Neural cell (in vitro differentiated cells): Measurements from ENCODE around the gene SAMD8. TPM values are rescaled to one million over a fixed set of nuclear protein-coding genes. Genes with fewer than 3 reads are reported as not detected.

ENCODE experiments used
- H2AFZ ChIP-seq: fragments of 200-600, 300-800 bp; sonication (generic), shearing (Covaris generic); 2 replicates; pipeline ENCODE4 v1.6.0; 2014; ENCODE audit warnings: low read depth, mild to moderate bottlenecking, antibody characterized with exemption, low read length, moderate library complexity
- H3F3A ChIP-seq: fragments of 200-600 bp; shearing (Covaris generic); 2 replicates; pipeline ENCODE4 v1.6.1; 2016; ENCODE audit warnings: mild to moderate bottlenecking, moderate library complexity, mixed read lengths, antibody characterized with exemption, low read length; ENCODE audit not compliant: insufficient read depth, poor library complexity, severe bottlenecking
- H3K27ac ChIP-seq: fragments of 200-600, 300-800 bp; sonication (generic), shearing (Covaris generic); 2 replicates; pipeline ENCODE4 v1.5.1; 2014; ENCODE audit warnings: mild to moderate bottlenecking, low read length, moderate library complexity
- H3K27me3 ChIP-seq: fragments of 300-800, 200-600 bp; sonication (generic), shearing (Covaris generic); 2 replicates; pipeline ENCODE4 v1.6.0; 2014; ENCODE audit warnings: mild to moderate bottlenecking, low read depth, low read length, moderate library complexity; ENCODE audit not compliant: insufficient read depth
- H3K36me3 ChIP-seq: fragments of 300-800, 200-600 bp; sonication (generic), shearing (Covaris generic); 2 replicates; pipeline ENCODE4 v1.5.1; 2014; ENCODE audit warnings: mild to moderate bottlenecking, antibody characterized with exemption, low read length, moderate library complexity; ENCODE audit not compliant: insufficient read depth
- H3K4me2 ChIP-seq: fragments of 300-800, 200-600 bp; sonication (generic), shearing (Covaris generic); 2 replicates; pipeline ENCODE4 v1.6.0; 2014; ENCODE audit warnings: mild to moderate bottlenecking, low read length
- H3K4me3 ChIP-seq: fragments of 300-800, 200-600 bp; sonication (generic), shearing (Covaris generic); 2 replicates; pipeline ENCODE4 v1.5.1; 2014; ENCODE audit warnings: mild to moderate bottlenecking, low read length, moderate library complexity
- H3K79me2 ChIP-seq: fragments of 200-600 bp; shearing (Covaris generic); replicated peaks from 2 replicates; pipeline ENCODE4 v1.6.0; 2014; ENCODE audit warnings: mild to moderate bottlenecking, low read length, moderate library complexity; ENCODE audit not compliant: insufficient read depth
- H3K9ac ChIP-seq: fragments of 300-800, 200-600 bp; sonication (generic), shearing (Covaris generic); 2 replicates; pipeline ENCODE4 v1.6.1; 2016; ENCODE audit warnings: mild to moderate bottlenecking, low read length, mixed read lengths
- H3K9me2 ChIP-seq: fragments of 200-600 bp; shearing (Covaris generic); 2 replicates; pipeline ENCODE4 v1.6.1; 2016; ENCODE audit warnings: mild to moderate bottlenecking, low read length, mixed read lengths; ENCODE audit not compliant: insufficient read depth
- H3K9me3 ChIP-seq: fragments of 200-600, 300-800 bp; sonication (generic), shearing (Covaris generic); 2 replicates; pipeline ENCODE4 v1.6.1; 2016; ENCODE audit warnings: mild to moderate bottlenecking, mixed run types, low read length, moderate library complexity, mixed read lengths
- H4K20me1 ChIP-seq: fragments of 200-600 bp; shearing (Covaris generic); 2 replicates; pipeline ENCODE4 v1.6.1; 2016; ENCODE audit warnings: mild to moderate bottlenecking, mixed run types; ENCODE audit not compliant: insufficient read depth
- CTCF ChIP-seq: fragments of 450-650 bp; IDR thresholded peaks from 2 replicates; pipeline ENCODE4 v1.5.1; 2014; ENCODE audit warnings: antibody characterized with exemption, mild to moderate bottlenecking, moderate library complexity; ENCODE audit not compliant: poor library complexity, severe bottlenecking
- EP300 ChIP-seq: fragments of 450-650 bp; conservative IDR thresholded peaks from 2 replicates; pipeline ENCODE4 v1.6.1; 2014; ENCODE audit warnings: antibody characterized with exemption, mild to moderate bottlenecking, moderate library complexity; ENCODE audit not compliant: poor library complexity, severe bottlenecking
- EZH2 ChIP-seq: fragments of 200-600, 300-800 bp; shearing (Covaris generic), sonication (generic); IDR thresholded peaks from 2 replicates; pipeline ENCODE4 v1.6.1; 2014; ENCODE audit warnings: antibody characterized with exemption, low read length, borderline replicate concordance, mild to moderate bottlenecking; ENCODE audit not compliant: insufficient read depth, poor library complexity, severe bottlenecking
- MXI1 ChIP-seq: fragments of 450-650 bp; conservative IDR thresholded peaks from 2 replicates; pipeline ENCODE4 v1.6.1; 2014; ENCODE audit warnings: antibody characterized with exemption, mild to moderate bottlenecking; ENCODE audit not compliant: poor library complexity, severe bottlenecking
- POLR2AphosphoS5 ChIP-seq: IDR thresholded peaks from 2 replicates; pipeline ENCODE4 v1.6.1; 2012
- RAD21 ChIP-seq: fragments of 450-650 bp; conservative IDR thresholded peaks from 2 replicates; pipeline ENCODE4 v1.6.1; 2014; ENCODE audit warnings: antibody characterized with exemption, mild to moderate bottlenecking, moderate library complexity
- REST ChIP-seq: IDR thresholded peaks from 2 replicates; pipeline ENCODE4 v1.6.1; 2012; ENCODE audit warnings: borderline replicate concordance
- SMC3 ChIP-seq: fragments of 450-650 bp; conservative IDR thresholded peaks from 2 replicates; pipeline ENCODE4 v1.6.1; 2014; ENCODE audit warnings: antibody characterized with exemption, mild to moderate bottlenecking, moderate library complexity; ENCODE audit not compliant: poor library complexity
- TAF1 ChIP-seq: IDR thresholded peaks from 2 replicates; pipeline ENCODE4 v1.6.1; 2012; ENCODE audit warnings: low read depth
- polyA plus RNA-seq: library from polyadenylated mRNA; depleted of rRNA; stranded (reverse); fragments of >200 nt; gene quantifications from 2 replicates; pipeline ENCODE4 v1.2.3, GENCODE V29; 2014

The SAMD8 gene
- polyA plus RNA-seq, 1 donor from 2014 or later, result 32.9 TPM

GRCh38 chr10:75091146-75091545, 20.3 kb upstream of the SAMD8 start:
- H3K9me3 ChIP-seq, result no peaks in the 10 kb centered on the region
- no peak overlapping the region for H3K4me3 ChIP-seq
- H3K27ac ChIP-seq, result no peak overlapping the region
- no peak overlapping the region for H3K9ac ChIP-seq
- H3K9me2 ChIP-seq, result no peaks in the 10 kb centered on the region
- H3F3A ChIP-seq, result no peaks in the 10 kb centered on the region
- no peak overlapping the region for H2AFZ ChIP-seq
- H4K20me1 ChIP-seq, result no peaks in the 10 kb centered on the region
- no peaks in the 10 kb centered on the region for H3K36me3 ChIP-seq
- TF ChIP-seq RAD21, result no peak
- TF ChIP-seq MXI1, result no peak
- no peak for TF ChIP-seq CTCF
- no peak for TF ChIP-seq POLR2AphosphoS5
- TF ChIP-seq EP300, result no peak
- TF ChIP-seq TAF1, result no peak
- TF ChIP-seq SMC3, result no peak
- no peak for TF ChIP-seq REST
- TF ChIP-seq EZH2, result no peak
- no peaks in the 10 kb centered on the region for H3K27me3 ChIP-seq
- H3K79me2 ChIP-seq, result no peaks in the 10 kb centered on the region
- no peak overlapping the region for H3K4me2 ChIP-seq

GRCh38 chr10:75094465-75094864, 17.0 kb upstream of the SAMD8 start:
- H2AFZ ChIP-seq, result no peak overlapping the region
- no peaks in the 10 kb centered on the region for H3K79me2 ChIP-seq
- TF ChIP-seq EZH2 (no peak), SMC3 (no peak), REST (no peak), RAD21 (no peak), POLR2AphosphoS5 (no peak), MXI1 (no peak), TAF1 (no peak), EP300 (no peak), CTCF (no peak)
- no peaks in the 10 kb centered on the region for H3K27me3 ChIP-seq
- no peaks in the 10 kb centered on the region for H4K20me1 ChIP-seq
- no peak overlapping the region for H3K9ac ChIP-seq
- no peaks in the 10 kb centered on the region for H3K36me3 ChIP-seq
- no peak overlapping the region for H3K4me2 ChIP-seq
- H3K4me3 ChIP-seq, result no peak overlapping the region
- H3F3A ChIP-seq, result no peaks in the 10 kb centered on the region
- H3K9me2 ChIP-seq, result no peaks in the 10 kb centered on the region
- H3K9me3 ChIP-seq, result no peaks in the 10 kb centered on the region
- H3K27ac ChIP-seq, result no peak overlapping the region
